Measurements from ENCODE around the gene ZCCHC2. TPM values are rescaled to one million over a fixed set of nuclear protein-coding genes. Genes with fewer than 3 reads are reported as not detected.

Gene ZCCHC2
- total RNA-seq, 4 donors from 2014 or later: 35.6 to 54.5 (median 37.2) TPM

DNA sequence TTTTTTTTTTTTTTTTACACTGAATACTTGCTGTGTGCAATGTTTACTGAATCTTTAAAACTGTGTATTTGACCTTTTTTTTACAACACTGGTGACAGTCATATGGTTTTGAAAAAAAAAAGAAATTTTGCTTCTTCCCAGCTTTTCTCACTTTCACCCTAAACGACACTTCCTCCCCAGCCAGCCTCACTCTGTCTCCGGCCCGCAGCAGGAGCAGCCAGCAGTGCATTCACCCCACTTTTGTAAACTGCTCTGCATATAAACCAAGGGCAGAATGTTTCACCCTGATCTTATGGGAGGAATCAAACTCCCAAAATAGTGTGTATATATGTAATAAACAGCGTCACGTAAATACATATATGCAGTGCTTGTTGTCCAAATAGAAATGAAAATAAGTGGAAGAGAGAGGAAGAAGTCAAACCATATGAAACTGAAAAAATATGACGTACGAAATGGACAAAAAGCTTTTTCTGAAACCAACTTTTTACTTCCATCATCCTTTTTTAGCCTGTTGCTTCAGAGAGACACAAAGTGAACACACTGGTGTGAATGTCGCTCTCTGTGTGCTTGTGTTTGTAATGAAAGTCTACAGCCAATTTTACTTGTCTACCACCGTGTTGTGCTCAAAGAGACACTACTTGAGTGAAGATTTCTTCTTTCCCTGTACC, 54.2 kb downstream of the ZCCHC2 start:
- no peak for DNase-seq
- no peak for TF ChIP-seq POLR2A (IDR thresholded peaks at IDR 0.05)
- TF ChIP-seq, protein P1, sequence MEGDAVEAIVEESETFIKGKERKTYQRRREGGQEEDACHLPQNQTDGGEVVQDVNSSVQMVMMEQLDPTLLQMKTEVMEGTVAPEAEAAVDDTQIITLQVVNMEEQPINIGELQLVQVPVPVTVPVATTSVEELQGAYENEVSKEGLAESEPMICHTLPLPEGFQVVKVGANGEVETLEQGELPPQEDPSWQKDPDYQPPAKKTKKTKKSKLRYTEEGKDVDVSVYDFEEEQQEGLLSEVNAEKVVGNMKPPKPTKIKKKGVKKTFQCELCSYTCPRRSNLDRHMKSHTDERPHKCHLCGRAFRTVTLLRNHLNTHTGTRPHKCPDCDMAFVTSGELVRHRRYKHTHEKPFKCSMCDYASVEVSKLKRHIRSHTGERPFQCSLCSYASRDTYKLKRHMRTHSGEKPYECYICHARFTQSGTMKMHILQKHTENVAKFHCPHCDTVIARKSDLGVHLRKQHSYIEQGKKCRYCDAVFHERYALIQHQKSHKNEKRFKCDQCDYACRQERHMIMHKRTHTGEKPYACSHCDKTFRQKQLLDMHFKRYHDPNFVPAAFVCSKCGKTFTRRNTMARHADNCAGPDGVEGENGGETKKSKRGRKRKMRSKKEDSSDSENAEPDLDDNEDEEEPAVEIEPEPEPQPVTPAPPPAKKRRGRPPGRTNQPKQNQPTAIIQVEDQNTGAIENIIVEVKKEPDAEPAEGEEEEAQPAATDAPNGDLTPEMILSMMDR (IDR thresholded peaks at IDR 0.05): no peak
- Histone ChIP-seq H3K4me1 (peaks cover 0 to 9% (median 0%) of the 10 kb centered on the region in 4 donors), H3K27me3 (no peaks in the 10 kb centered on the region), H3K27ac (no peak overlapping the region), H3K4me3 (no peak overlapping the region), H3K9me3 (no peaks in the 10 kb centered on the region), H3K36me3 (peaks cover 0 to 32% (median 4%) of the 10 kb centered on the region in 3 donors)

- no peak overlapping the region for H3K27ac ChIP-seq
- no peak overlapping the region for H3K4me3 ChIP-seq
- no peaks in the 10 kb centered on the region for H3K9me3 ChIP-seq
- H3K36me3 ChIP-seq: peaks cover 0 to 27% (median 4%) of the 10 kb centered on the region in 3 donors
- peaks cover 0 to 9% (median 0%) of the 10 kb centered on the region in 4 donors for H3K4me1 ChIP-seq
- no peak for TF ChIP-seq POLR2A (IDR thresholded peaks at IDR 0.05)
- TF ChIP-seq, protein P1 (IDR thresholded peaks at IDR 0.05): no peak
- no peaks in the 10 kb centered on the region for H3K27me3 ChIP-seq
- DNase-seq: no peak
These were observed 54.9 kb downstream of the ZCCHC2 start for GRCh38 chr18:62577765-62578164.

- Histone ChIP-seq H3K9me3 (no peaks in the 10 kb centered on the region), H3K36me3 (peaks cover 0 to 21% (median 4%) of the 10 kb centered on the region in 3 donors), H3K4me1 (peaks cover 0 to 9% (median 0%) of the 10 kb centered on the region in 4 donors), H3K27ac (peak overlapping the region in 1 of 4 donors; percentile 16), H3K4me3 (no peak overlapping the region), H3K27me3 (no peaks in the 10 kb centered on the region)
- TF ChIP-seq, protein P1 (IDR thresholded peaks at IDR 0.05): no peak
- TF ChIP-seq POLR2A (IDR thresholded peaks at IDR 0.05): no peak
- DNase-seq: no peak
These were observed 56.2 kb downstream of the ZCCHC2 start for GRCh38 chr18:62578980-62579511.

GRCh38 chr18:62583376-62583775, 60.6 kb downstream of the ZCCHC2 start:
- Histone ChIP-seq H3K27ac (no peak overlapping the region), H3K36me3 (no peaks in the 10 kb centered on the region), H3K27me3 (no peaks in the 10 kb centered on the region), H3K4me1 (peaks cover 0 to 12% (median 0%) of the 10 kb centered on the region in 4 donors), H3K4me3 (no peak overlapping the region), H3K9me3 (no peaks in the 10 kb centered on the region)
- TF ChIP-seq, protein P1 (IDR thresholded peaks at IDR 0.05): no peak
- no peak for TF ChIP-seq POLR2A (IDR thresholded peaks at IDR 0.05)
- no peak for DNase-seq

- Histone ChIP-seq H3K9me3 (no peaks in the 10 kb centered on the region), H3K27ac (peak overlapping the region in 1 of 4 donors; percentile 47), H3K4me3 (no peak overlapping the region), H3K36me3 (no peaks in the 10 kb centered on the region), H3K4me1 (peaks cover 0 to 3% (median 0%) of the 10 kb centered on the region in 4 donors), H3K27me3 (no peaks in the 10 kb centered on the region)
- TF ChIP-seq, protein P1 (IDR thresholded peaks at IDR 0.05): peak; percentile 90 to 100 (median 98)
- no peak for TF ChIP-seq POLR2A (IDR thresholded peaks at IDR 0.05)
- DNase-seq: peak; percentile 82 to 94 (median 88)
These were observed 61.7 kb downstream of the ZCCHC2 start for GRCh38 chr18:62584241-62585120.

All from Peyer's patch (tissue), 4 donors.